ENCODE results near the gene H6PD. TPM values are rescaled to one million over a fixed set of nuclear protein-coding genes. Genes with fewer than 3 reads are reported as not detected.
A peak's percentile ranks its signal among the peaks of the same experiment; 100 is the strongest.

The H6PD gene
- total RNA-seq, 1 donor from 2014 or later = 48.4 TPM

DNA sequence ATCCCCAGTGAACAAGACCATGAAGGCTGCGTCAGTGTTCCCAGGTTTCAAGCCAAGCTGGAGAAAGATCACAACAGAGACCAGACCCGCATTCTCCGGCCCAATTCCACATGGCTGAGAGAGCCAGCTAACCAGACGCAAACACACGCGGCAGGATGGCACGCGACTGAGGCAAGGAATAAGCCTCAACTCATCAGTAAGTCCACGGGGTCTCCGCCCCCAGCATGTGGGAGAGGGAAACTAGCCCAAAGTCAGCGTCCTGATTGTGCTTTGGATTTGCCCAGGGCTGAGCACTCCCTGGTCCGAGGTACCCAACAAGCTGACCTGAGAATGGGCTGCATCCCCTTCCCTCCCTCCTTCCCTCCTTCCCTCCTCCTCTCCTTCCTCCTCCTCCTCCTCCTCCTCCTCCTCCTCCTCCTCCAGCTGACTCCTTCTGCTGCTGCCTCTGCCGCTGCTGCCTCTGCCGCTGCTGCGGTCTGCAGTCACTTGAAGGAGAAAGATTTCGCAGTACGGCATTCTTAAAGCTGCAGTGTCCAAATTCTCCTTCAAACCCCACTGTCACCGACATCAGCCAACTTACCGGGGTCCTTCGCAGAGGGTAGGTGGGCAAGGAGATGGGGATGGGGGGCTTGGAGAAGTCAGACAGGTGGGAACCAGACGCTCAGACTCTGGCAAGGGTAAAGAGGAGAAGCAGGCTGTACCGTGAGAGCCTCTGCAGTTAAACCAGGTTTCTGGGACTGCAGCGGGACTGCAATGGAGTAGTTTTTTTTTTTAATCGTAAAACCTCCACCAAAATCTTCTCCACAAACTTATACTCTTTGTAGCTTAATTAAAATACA, 33.0 kb upstream of the H6PD start:
- H3K27me3 Mint-ChIP-seq (ENCODE audit: unreplicated experiment) = peaks cover 80% of the 10 kb centered on the region
- no peak overlapping the region for H3K27ac Mint-ChIP-seq (ENCODE audit: unreplicated experiment)
- no peak for DNase-seq (ENCODE audit: extremely low spot score, unreplicated experiment)
- H3K4me3 Mint-ChIP-seq (ENCODE audit: unreplicated experiment) = peak overlapping the region; percentile 72
- peaks cover 20% of the 10 kb centered on the region for H3K4me1 Mint-ChIP-seq (ENCODE audit: unreplicated experiment)
- no peaks in the 10 kb centered on the region for H3K9me3 Mint-ChIP-seq (ENCODE audit: unreplicated experiment)
- TF ChIP-seq, protein P1, sequence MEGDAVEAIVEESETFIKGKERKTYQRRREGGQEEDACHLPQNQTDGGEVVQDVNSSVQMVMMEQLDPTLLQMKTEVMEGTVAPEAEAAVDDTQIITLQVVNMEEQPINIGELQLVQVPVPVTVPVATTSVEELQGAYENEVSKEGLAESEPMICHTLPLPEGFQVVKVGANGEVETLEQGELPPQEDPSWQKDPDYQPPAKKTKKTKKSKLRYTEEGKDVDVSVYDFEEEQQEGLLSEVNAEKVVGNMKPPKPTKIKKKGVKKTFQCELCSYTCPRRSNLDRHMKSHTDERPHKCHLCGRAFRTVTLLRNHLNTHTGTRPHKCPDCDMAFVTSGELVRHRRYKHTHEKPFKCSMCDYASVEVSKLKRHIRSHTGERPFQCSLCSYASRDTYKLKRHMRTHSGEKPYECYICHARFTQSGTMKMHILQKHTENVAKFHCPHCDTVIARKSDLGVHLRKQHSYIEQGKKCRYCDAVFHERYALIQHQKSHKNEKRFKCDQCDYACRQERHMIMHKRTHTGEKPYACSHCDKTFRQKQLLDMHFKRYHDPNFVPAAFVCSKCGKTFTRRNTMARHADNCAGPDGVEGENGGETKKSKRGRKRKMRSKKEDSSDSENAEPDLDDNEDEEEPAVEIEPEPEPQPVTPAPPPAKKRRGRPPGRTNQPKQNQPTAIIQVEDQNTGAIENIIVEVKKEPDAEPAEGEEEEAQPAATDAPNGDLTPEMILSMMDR (IDR thresholded peaks at IDR 0.05) = no peak
- H3K36me3 Mint-ChIP-seq (ENCODE audit: unreplicated experiment) = no peaks in the 10 kb centered on the region

DNA sequence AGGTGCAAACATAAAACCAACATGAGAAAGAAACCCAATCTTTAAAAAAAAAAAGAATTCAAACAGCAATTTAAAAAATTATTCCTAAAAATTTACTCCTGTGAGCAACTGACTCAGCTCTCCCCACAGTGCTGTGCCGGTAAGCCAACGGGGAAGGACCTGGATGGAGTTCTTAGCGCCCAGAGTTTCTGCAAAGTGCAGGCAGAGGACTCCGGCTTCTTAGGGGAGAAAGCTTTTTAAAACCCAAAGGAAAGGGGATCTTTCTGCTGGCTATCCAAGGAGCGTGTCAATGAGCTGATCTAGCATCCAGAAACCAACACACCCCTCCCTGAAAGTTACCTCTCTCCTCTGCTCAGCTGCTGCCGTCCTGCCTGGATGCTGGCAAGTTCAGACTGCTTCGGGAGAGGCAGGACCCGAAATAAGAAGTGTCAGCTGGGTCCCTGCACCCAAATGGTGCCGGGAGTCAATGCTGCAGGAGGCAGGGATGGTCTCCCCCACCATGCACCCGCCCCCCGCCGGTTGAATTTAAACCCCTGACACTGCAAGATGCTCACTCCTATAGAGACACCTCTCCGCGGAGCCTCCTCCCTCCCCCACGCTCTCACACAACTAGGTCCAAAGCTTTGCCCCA, 32.2 kb upstream of the H6PD start:
- H3K27ac Mint-ChIP-seq (ENCODE audit: unreplicated experiment) = no peak overlapping the region
- no peak for DNase-seq (ENCODE audit: extremely low spot score, unreplicated experiment)
- no peaks in the 10 kb centered on the region for H3K36me3 Mint-ChIP-seq (ENCODE audit: unreplicated experiment)
- TF ChIP-seq, protein P1 (IDR thresholded peaks at IDR 0.05) = no peak
- H3K4me1 Mint-ChIP-seq (ENCODE audit: unreplicated experiment) = peaks cover 20% of the 10 kb centered on the region
- H3K4me3 Mint-ChIP-seq (ENCODE audit: unreplicated experiment) = peak overlapping the region; percentile 72
- H3K27me3 Mint-ChIP-seq (ENCODE audit: unreplicated experiment) = peaks cover 81% of the 10 kb centered on the region
- H3K9me3 Mint-ChIP-seq (ENCODE audit: unreplicated experiment) = no peaks in the 10 kb centered on the region

DNA sequence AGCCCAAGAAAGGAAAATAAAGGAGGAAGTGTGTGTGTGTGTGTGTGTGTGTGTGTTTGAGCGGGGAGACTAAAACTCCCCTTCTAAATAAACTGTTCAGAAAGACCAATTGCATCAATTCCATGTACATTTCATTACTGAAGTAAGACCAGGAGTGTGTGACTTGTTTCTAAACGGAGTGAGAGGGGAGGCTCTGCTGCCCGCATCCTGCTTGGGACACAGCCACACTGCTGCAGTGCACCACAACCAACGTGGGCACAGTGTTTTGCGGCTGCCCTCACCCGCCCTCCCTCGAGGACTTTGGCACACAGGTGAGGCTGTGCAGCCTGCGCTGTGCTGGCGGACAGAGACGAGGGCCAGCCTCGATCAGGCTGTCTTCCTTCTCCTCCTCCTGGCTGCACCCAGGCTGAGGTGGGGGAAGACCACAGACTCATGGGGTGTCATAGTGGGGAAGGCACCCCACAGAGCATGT, 31.0 kb upstream of the H6PD start:
- peaks cover 77% of the 10 kb centered on the region for H3K27me3 Mint-ChIP-seq (ENCODE audit: unreplicated experiment)
- H3K36me3 Mint-ChIP-seq (ENCODE audit: unreplicated experiment) = no peaks in the 10 kb centered on the region
- no peak overlapping the region for H3K27ac Mint-ChIP-seq (ENCODE audit: unreplicated experiment)
- H3K4me3 Mint-ChIP-seq (ENCODE audit: unreplicated experiment) = no peak overlapping the region
- DNase-seq (ENCODE audit: extremely low spot score, unreplicated experiment) = no peak
- H3K9me3 Mint-ChIP-seq (ENCODE audit: unreplicated experiment) = no peaks in the 10 kb centered on the region
- peaks cover 17% of the 10 kb centered on the region for H3K4me1 Mint-ChIP-seq (ENCODE audit: unreplicated experiment)
- TF ChIP-seq, protein P1 (IDR thresholded peaks at IDR 0.05) = no peak

DNA sequence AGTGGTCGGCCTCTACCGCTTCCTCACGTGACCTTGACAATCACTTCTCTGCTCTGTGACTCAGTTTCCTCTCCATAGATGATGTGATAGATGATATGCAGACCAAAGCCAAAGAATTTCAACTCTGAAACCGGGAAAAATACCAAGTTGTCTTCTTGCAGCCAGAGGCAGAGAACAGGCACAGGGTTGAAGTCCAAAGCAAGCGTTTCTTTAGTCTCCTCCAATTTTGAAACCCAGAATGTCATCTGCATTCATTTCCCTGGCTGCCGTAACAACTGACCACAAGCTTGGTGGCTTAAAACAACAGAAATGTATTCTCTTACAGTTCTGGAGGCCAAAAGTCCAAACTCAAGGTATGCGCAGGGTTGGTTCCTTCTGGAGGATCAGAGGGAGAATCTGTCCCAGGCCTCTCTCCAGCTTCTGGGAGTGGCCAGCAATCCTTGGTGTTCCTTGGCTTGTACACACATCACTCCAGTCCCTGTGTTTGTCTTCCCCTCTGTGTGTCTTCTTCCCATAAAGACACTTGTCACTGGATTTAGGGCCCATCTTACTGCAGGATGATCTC, 30.3 kb upstream of the H6PD start:
- Mint-ChIP-seq H3K9me3 (ENCODE audit: unreplicated experiment) (no peaks in the 10 kb centered on the region), H3K27ac (ENCODE audit: unreplicated experiment) (no peak overlapping the region), H3K27me3 (ENCODE audit: unreplicated experiment) (peaks cover 77% of the 10 kb centered on the region), H3K4me3 (ENCODE audit: unreplicated experiment) (no peak overlapping the region), H3K4me1 (ENCODE audit: unreplicated experiment) (peaks cover 16% of the 10 kb centered on the region), H3K36me3 (ENCODE audit: unreplicated experiment) (no peaks in the 10 kb centered on the region)
- no peak for DNase-seq (ENCODE audit: extremely low spot score, unreplicated experiment)
- TF ChIP-seq, protein P1 (IDR thresholded peaks at IDR 0.05) = no peak

DNA sequence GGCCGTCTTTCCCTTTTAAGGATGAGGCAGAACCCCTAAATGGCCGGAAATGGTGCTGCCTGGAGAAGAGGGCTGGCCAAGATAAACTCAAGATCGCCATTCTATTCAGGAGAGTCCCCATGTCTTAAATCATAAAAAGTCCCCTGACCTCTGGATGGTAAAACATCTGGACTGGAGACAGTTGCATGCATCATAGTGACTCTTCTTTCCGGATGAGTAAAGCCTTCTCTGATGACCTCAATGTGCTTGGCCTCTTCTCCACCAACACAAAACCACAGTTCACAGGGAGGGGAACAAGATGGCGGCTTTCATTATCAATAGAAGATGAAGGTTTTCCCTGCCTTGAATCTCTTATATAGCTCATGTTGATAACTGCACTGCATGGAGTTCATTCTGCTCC, 27.5 kb upstream of the H6PD start:
- peaks cover 13% of the 10 kb centered on the region for H3K4me1 Mint-ChIP-seq (ENCODE audit: unreplicated experiment)
- DNase-seq (ENCODE audit: extremely low spot score, unreplicated experiment) = no peak
- TF ChIP-seq, protein P1 (IDR thresholded peaks at IDR 0.05) = no peak
- no peak overlapping the region for H3K27ac Mint-ChIP-seq (ENCODE audit: unreplicated experiment)
- H3K9me3 Mint-ChIP-seq (ENCODE audit: unreplicated experiment) = no peaks in the 10 kb centered on the region
- no peak overlapping the region for H3K4me3 Mint-ChIP-seq (ENCODE audit: unreplicated experiment)
- H3K27me3 Mint-ChIP-seq (ENCODE audit: unreplicated experiment) = peaks cover 51% of the 10 kb centered on the region
- no peaks in the 10 kb centered on the region for H3K36me3 Mint-ChIP-seq (ENCODE audit: unreplicated experiment)

All from osteocyte (in vitro differentiated cells).